OCI-M2 (cell line): ENCODE results near the gene CA9.
"Not testable (repeated sequence)": the region's sequence is repeated elsewhere in the genome, so short reads cannot be mapped to it uniquely, and the experiment has no call there.

Experiments
- DNase-seq: peaks from one replicate; lab custom pipeline; 2025; ENCODE audit not compliant: unreplicated experiment; lab: John Stamatoyannopoulos, UW

CA9 gene

DNA sequence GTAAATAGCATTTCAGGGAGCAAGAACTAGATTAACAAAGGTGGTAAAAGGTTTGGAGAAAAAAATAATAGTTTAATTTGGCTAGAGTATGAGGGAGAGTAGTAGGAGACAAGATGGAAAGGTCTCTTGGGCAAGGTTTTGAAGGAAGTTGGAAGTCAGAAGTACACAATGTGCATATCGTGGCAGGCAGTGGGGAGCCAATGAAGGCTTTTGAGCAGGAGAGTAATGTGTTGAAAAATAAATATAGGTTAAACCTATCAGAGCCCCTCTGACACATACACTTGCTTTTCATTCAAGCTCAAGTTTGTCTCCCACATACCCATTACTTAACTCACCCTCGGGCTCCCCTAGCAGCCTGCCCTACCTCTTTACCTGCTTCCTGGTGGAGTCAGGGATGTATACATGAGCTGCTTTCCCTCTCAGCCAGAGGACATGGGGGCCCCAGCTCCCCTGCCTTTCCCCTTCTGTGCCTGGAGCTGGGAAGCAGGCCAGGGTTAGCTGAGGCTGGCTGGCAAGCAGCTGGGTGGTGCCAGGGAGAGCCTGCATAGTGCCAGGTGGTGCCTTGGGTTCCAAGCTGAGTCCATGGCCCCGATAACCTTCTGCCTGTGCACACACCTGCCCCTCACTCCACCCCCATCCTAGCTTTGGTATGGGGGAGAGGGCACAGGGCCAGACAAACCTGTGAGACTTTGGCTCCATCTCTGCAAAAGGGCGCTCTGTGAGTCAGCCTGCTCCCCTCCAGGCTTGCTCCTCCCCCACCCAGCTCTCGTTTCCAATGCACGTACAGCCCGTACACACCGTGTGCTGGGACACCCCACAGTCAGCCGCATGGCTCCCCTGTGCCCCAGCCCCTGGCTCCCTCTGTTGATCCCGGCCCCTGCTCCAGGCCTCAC, at the start of gene CA9:
Gene CA9, plus strand, starts transcription at position 797 of the 893 bp plus-strand sequence. Its CDS starts 32 bp downstream, at position 829.
- no peak for DNase-seq

GRCh38 chr9:35627575-35627974, 46.2 kb upstream of the CA9 start:
- DNase-seq: no peak

GRCh38 chr9:35628389-35628991, 45.2 kb upstream of the CA9 start:
- no peak for DNase-seq

- DNase-seq: no peak
These were observed 44.1 kb upstream of the CA9 start for GRCh38 chr9:35629597-35629996.

DNA sequence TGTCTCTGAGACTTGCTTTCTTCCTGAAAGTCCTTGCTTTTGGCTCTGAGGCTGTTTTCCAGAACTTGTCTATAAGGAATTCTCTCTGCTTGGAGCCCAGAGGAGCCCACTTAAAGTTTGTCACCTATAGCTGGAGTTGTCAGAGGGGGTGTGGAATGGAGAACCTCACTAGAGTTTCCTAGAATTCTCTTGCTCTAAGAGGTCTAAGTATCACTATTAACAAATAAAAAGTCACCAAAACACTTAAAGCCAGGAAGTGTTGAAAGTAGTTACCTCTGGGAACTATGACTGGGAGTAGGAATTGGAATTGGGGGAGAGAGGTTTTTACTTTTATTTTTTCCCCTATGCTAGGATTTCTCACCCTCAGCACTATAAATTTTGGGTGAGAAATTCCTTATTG, 38.0 kb upstream of the CA9 start:
- DNase-seq: no peak

GRCh38 chr9:35636135-35636876, 37.4 kb upstream of the CA9 start:
- DNase-seq: no peak

DNA sequence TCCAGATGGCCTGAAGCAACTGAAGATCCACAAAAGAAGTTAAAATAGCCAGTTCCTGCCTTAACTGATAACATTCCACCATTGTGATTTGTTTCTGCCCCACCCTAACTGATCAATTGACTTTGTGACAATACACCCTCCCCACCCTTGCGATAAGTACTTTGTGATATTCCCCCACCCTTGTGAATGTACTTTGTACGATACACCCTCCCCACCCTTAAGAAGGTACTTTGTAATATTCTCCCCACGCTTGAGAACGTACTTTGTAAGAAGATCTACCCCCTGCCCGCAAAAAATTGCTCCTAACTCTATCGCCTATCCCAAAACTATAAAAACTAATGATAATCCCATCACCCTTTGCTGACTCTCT, 36.9 kb upstream of the CA9 start:
- DNase-seq: not testable (repeated sequence)

DNA sequence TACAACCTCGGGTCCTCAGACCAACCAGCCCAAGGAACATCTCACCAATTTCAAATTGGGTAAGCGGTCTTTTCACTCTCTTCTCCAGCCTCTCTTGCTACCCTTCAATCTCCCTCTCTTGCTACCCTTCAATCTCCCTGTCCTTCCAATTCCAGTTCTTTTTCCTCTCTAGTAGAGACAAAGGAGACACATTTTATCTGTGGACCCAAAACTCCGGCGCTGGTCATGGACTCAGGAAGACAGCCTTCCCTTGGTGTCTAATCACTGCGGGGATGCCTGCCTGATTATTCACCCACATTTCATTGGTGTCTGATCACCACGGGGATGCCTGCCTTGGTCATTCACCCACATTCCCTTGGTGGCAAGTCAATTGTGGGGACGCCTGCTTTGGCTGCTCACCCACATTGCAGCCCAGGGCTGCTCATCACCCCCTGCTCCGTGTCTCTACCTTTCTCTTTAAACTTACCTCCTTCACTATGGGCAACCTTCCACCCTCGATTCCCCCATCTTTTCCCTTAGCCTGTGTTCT, 36.2 kb upstream of the CA9 start:
- DNase-seq: not testable (repeated sequence)

DNA sequence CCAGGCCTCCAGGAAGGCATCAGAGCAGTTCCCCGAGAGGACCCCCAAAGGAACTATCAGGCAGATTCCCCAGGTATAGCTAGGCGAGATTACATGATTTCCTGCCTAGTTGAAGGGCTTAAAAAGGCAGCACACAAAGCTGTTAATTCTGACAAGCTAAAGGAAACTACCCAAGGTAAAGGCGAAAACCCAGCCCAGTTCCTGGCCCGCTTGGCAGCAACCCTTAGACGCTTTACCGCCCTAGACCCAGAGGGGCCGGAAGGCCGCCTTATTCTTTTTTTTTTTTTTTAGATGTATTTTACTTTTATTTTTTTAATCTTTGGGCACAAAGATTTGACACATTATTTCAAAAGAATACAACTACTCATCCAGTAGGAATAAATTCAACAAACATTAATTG, 35.0 kb upstream of the CA9 start:
- DNase-seq: not testable (repeated sequence)

GRCh38 chr9:35639225-35639624, 34.5 kb upstream of the CA9 start:
- not testable (repeated sequence) for DNase-seq

DNA sequence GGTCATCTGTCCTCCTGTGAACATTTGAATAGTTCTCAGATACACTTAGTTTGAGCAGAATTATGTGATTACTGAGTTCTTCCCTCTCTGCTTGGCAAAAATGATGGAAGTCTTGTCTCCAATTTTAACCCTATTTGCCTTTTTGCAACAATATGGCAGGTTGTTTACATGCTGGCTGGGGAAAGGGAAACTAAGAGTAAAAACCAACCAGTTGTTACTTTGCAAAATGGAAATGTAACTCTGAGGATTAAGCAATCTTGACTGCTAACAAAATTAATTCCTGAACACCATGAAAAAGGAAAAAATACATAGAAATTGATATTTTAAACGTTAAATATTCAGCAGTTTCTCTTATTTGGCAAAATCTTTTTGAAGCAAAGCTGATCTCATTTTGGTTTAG, 34.1 kb upstream of the CA9 start:
- DNase-seq: no peak

DNA sequence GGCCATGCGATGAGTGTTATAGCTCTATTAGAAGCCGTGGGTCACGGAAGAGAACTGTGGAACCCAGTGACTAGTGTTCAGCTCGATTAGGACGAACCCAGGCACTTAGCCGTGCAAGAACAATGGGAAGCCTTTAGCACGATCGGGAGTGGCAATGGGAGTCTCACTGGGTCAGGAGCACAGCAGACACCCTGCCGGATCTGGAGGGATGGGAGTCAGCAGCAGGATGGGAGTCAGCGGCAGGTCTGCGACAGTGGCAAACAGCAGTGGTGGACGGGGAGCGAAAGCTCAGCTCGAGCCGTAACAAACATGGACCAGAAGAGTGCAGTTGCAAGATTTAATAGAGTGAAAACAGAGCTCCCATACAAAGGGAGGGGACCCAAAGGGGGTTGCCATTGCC, 33.3 kb upstream of the CA9 start:
- not testable (repeated sequence) for DNase-seq

DNA sequence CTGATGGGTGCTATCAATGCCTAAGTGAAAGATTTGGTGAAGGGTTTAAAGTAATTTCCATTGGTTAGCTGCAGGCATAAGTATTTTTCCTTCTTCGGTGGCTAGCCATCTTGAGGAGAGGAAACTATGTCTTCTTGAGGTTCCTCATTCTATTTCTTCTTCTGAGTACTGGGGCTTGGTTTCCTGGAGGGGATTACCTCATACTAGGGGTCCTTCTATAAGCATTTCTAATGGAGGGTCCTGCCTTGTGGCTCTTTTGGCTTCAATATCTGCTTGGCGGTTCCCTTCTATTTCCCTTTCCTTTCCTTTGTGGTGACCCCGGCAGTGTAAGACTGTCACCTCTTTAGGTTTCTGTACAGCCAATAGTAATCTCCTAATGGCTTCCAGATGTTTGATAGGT, 32.2 kb upstream of the CA9 start:
- not testable (repeated sequence) for DNase-seq

GRCh38 chr9:35643046-35643445, 30.7 kb upstream of the CA9 start:
- DNase-seq: no peak

GRCh38 chr9:35645736-35646135, 28.0 kb upstream of the CA9 start:
- not testable (repeated sequence) for DNase-seq

- peak; percentile 25 for DNase-seq
These were observed 27.6 kb upstream of the CA9 start for GRCh38 chr9:35646153-35646532.

- DNase-seq: peak; percentile 41
These were observed 27.0 kb upstream of the CA9 start for GRCh38 chr9:35646533-35647265.

GRCh38 chr9:35649431-35650340, 24.0 kb upstream of the CA9 start:
- no peak for DNase-seq

DNA sequence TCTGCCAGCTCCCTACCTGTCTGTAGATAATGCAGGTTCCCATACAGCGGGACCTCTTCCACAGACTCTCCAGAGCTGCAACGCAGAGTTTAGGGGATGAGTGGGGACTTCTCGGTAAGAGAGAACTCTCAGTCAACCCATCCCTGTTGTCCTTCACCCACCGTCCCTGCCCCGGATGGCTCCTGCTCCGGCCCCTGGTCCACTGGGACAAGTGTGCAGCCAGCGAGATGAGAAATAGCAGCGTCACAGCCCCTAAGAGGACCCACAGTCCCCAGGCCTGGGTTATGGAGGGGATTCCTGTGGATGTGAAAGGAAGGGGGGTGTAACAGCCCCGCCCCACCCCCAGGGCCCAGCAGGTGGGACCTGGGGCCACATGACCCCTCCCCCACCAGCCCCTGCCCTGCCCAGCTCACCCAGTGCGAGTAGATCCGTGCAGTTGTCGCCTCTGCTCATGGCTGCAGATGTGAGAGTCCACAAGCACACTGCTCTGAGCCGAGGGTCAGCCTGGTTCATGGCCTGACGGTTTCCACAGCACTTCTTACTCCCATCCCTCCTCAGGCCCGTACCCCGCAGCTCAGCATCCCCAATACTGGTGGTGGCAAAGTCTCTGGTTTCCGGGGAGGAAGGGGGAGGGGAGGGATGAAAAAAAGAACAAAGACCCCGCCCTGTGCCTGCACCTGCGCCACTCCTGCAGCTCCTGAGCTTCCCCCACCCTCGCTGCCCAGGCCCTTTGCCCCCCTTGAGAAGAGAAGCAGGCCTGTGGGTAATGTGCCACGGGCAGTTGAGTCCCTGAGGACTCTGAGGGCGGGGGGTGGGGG, 23.2 kb upstream of the CA9 start, which contains the start of gene SIT1:
Gene SIT1, minus strand, starts transcription at position 591 of the 818 bp plus-strand sequence. Its CDS starts 78 bp downstream, at position 513.
- DNase-seq: no peak
